ENCODE results near the gene EFCAB12.

The EFCAB12 gene

DNA sequence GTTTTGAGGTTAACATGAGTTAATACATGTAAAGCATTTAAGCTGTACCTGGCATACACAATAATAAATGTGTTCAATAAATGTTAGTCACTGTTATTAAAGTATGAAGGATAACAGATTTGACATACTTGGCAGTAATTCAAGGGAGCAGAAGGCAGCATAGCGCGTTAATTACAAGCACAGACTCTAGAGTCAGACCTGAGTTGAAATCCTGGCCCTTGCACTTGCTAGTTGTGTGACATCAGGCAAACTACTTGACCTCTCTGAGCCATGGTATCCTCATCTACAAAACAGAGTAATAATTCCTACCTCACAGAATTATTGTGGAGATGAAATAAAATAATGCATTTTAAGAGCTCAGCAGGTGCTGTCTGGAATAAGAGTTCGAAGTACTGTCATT, 17.0 kb upstream of the EFCAB12 start:
- DNase-seq (ENCODE audit: low spot score), result peak; percentile 68

DNA sequence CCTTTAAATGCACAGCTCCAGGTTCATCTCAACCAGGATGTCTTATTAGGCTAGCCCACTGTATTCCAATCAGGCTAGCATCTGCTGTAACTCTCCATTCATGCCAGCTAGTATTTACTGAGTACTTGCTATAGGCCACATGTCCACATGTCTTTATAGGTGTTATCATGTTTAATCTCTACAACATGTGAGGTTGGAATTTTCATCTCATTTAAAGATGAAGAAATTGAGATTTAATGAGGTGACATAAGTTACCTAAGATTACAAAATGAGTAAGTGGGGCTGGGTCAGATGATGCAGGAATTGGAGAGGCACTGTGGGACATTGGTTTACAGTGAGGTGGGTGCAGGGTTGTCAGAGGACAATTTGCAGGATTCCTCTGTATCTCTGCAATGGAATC, 14.5 kb upstream of the EFCAB12 start:
- peak; percentile 26 for DNase-seq (ENCODE audit: low spot score)

DNA sequence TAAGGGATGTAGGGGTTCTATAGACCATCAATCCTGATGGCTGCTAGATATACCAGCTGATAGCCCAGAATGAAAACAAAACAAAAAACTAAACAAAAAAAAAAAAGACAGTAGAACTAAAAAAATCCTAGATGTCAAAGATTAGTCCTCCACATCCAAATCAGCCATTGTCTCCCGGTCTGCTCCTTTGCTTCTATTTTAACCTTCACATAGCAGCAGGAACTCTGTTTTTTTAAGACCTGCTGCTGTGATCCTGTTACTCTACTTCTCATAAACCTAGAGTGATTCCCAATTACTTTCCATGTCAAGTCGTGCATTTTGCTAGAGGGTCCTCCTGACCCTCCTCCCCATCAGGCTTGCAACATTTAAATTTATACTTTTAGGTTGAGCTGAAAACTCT, 14.1 kb upstream of the EFCAB12 start:
- peak; percentile 35 for DNase-seq (ENCODE audit: low spot score)

- peak; percentile 96 for DNase-seq (ENCODE audit: low spot score)
Observed at GRCh38 chr3:129441782-129442181, 13.3 kb upstream of the EFCAB12 start.

- peak; percentile 33 for DNase-seq (ENCODE audit: low spot score)
Observed at GRCh38 chr3:129441215-129441614, 12.8 kb upstream of the EFCAB12 start.

DNA sequence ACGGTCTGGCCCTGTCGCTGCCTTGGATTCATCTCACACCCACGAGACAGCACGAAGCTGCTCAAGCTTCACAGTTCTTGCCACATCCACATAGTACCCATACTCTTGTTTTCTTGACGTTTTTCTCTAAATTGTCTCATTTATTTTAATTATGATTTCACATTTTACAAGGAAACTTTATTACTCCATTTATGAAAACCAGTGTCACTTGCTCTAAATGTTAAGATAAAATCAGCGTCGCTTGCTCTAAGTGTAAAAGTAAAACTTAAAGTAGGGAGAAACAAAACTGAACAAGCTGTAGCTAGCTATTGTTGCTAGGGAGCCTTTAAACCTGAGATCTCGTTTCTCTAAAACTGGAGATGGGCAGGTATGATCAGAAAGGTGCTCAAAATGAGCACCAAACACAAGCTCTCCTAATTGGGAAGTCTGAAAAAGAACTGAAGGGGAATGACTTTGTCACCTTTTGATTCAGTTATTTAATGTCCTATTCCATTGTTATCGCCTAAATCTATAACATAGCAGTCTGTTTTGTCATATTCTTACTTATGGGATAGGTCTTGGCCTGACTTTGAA, 12.3 kb upstream of the EFCAB12 start:
- DNase-seq (ENCODE audit: low spot score), result no peak

- peak; percentile 99 for DNase-seq (ENCODE audit: low spot score)
Observed at GRCh38 chr3:129439817-129440617, 11.6 kb upstream of the EFCAB12 start, which contains the start of the genes IFT122 and MBD4. Gene IFT122 (plus strand): TSS chr3:129440224. CDS start chr3:129440331, 107 bp downstream. Gene MBD4 (minus strand): TSS chr3:129439948. CDS start chr3:129439833, 115 bp downstream.

DNA sequence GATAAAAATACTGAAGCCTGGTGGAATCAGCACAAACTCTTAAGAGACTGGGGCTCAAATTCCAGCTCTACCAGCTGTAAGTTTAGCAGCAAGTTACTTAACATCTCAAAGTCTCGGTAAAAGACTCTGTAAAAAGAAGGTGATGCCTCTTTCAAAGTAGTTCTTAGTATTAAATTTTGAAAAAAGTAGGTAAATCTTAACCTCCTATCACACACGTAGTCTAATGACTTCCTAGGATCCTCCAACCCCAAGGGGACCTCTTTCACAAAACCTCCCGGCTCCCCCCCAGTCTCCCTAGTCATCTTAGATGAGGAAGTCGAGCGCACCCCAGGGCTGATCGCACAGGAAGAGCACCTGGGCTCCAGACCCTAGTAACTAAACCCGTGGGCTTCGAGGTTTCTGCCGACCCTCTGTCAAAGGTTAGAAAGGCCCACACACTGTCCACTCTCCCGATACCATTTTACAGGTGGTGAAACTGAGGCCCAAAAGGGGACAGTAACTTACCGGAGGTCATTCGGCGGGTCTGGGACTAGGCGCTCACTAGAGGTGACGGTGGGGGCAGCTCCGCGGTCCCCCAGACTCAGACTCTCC, 10.9 kb upstream of the EFCAB12 start:
- DNase-seq (ENCODE audit: low spot score), result peak; percentile 33

GRCh38 chr3:129435367-129435766, 6.9 kb upstream of the EFCAB12 start:
- no peak for DNase-seq (ENCODE audit: low spot score)

- DNase-seq (ENCODE audit: low spot score), result no peak
Observed at GRCh38 chr3:129434140-129434539, 5.7 kb upstream of the EFCAB12 start.

GRCh38 chr3:129433565-129433964, 5.1 kb upstream of the EFCAB12 start:
- no peak for DNase-seq (ENCODE audit: low spot score)

GRCh38 chr3:129432671-129433070, 4.2 kb upstream of the EFCAB12 start:
- no peak for DNase-seq (ENCODE audit: low spot score)

GRCh38 chr3:129432036-129432435, 3.6 kb upstream of the EFCAB12 start:
- DNase-seq (ENCODE audit: low spot score), result no peak

DNA sequence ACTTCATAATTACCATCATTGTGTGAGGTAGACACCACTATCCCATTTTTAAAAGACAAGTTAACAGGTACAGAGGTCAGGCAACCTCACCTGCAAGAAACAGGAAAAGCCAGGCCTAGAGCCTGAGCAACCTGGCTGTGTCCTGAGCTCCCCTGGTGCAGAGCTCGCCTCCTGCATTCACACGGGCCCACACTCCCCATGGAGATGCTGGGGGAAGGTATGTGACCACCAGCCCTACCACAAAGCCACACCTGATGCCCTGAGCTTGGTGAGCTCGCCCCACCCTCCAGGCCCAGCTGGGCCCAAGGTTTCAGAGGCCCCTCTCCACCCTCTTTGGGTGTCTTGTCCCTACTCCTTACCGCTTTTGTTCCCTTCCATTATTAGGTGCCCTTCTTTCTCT, 1.2 kb upstream of the EFCAB12 start:
- DNase-seq (ENCODE audit: low spot score), result no peak

DNA sequence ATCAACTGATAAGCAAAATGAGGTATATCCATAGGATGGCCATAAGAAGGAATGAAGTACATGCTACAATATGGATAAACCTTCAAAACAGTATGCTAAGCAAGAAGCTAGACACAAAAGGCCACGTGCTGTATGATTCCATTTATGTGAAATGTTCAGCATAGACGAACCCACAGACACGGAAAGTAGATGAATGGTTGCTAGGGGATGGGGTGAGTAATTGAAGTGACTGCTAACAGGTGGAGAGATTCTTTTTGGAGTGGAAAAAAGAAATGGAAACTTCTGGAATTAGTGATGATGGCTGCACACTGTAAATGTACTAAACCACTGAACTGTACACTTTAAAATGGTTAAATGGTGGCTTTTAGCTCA, 630 bp upstream of the EFCAB12 start:
- no peak for DNase-seq (ENCODE audit: low spot score)

- no peak for DNase-seq (ENCODE audit: low spot score)
Observed at GRCh38 chr3:129428007-129428375, 445 bp downstream of the EFCAB12 start.

DNA sequence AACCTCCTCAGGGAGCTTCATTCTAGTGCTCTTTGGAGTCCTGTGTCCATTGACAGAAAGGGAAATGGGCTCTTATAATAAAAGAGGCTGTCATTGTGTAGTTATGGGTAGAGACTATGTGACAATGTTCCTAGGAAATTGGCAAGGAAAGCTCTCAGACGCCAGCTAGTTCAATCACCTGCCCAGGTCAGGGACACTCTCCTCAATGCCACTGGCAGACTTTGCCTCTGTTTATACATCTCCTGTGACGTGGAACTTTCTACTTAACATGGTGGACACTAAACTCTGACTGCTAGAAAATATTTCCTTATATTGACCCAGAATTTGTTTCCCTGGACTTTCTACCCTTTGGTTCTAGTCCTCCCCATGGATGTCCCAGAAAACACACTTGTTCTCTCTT, 2.8 kb downstream of the EFCAB12 start:
- no peak for DNase-seq (ENCODE audit: low spot score)

DNA sequence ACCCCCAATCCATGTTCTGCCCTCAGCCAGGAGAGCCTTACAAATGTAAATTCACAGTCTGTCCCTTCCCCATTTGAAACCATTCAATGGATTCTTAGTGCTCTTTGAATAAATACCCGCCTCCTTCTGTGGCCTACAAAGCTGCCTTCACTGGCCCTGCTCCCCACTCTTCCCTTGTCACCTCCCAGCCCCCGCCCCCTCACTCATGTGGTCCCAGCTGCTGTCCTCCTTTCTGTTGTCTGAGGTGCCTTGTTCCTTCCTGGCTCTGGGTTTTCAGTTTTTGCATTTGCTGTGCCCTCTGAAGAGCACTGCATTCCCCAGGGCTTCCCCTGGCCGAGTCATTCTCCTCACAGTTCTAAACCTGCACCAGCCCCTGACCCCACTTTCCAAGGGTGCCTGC, 3.2 kb downstream of the EFCAB12 start:
- no peak for DNase-seq (ENCODE audit: low spot score)

DNA sequence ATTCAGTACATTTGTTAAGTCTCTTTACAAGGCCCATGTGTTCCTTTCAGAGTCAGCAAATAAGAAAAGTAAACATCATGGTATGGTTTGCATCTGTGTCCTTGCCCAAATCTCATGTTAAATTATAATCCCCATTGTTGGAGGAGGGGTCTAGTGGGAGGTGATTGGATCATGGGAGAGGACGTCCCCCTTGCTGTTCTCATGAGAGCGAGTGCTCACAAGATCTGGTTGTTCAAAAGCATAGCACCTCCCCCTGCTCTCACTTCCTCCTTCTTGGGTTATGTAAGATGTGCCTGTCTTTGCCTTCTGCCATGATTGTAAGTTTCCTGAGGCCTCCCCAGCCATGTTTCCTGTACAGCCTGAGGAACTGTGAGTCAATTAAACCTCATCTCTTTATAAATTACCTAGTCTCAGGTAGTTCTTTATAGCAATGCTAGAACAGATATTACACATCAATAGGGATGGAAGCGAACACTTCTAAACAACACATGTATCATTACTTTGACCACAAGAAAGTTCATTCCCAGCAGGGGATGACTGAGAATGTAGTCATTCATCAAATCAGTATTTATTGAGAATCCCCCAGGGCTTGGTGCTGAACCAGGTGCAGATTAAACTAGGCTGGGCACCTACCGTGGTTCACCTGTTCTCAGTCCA, 4.1 kb downstream of the EFCAB12 start:
- no peak for DNase-seq (ENCODE audit: low spot score)

DNA sequence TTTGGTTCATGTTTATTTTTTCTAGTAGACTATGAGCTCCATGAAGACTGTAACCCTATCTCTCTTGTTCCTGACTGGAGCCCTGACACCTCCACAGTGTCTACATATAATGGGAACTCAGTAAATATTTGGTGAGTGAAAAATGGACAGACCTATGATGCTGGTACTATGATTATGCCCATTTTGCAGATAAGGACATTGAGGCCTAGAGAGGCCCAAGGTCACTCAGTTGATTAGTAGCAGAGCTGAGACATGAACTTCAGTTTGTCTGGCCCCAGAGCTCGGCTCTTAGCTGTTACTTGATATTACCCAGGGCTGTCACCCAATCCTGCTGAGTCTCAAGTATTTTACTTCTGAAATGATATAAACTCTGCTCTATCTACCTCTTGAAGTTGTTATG, 5.5 kb downstream of the EFCAB12 start:
- DNase-seq (ENCODE audit: low spot score), result no peak

GRCh38 chr3:129421988-129422745, 6.3 kb downstream of the EFCAB12 start:
- no peak for DNase-seq (ENCODE audit: low spot score)

DNA sequence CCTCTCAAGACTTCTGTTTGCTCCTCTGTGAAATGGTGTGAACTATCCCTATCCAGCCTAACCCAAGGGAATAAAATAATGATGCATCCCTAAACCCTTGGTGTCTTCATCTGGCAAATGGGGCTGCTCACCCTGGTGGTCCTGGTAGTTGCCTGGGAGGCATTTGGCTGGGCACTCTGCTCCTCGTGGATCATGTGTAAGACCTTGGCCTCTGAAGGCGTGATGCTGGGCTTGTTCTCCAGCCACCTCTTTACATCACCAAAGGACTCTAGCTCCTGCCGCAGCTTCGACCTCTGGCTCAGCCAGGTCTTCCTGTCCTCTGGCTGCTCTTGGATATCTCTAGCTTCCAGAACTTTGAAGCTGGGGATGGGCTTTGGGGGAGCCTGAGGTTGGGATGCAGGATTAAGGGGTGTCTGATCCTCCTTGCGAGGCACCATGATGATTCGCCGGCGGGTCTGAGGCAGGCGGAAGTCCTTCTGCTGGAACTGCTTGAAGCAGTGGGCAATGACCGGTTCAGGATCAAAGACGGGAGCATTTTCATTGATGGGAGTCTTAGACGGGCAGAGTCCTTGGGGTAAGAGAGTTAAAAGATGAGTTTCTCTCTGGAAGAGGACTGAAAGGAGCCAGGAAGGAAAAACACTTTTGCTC, 7.1 kb downstream of the EFCAB12 start:
- no peak for DNase-seq (ENCODE audit: low spot score)

All from cerebellar cortex (tissue), 1 donor.